Motor neuron (in vitro differentiated cells): ENCODE measurements around the gene CMTM1. TPM values are rescaled to one million over a fixed set of nuclear protein-coding genes. Genes with fewer than 3 reads are reported as not detected.
A peak's percentile ranks its signal among the peaks of the same experiment; 100 is the strongest.

Experiments
- ATAC-seq, 8 experiments: fragments of 200-7000 bp; cut with Tn5 transposase; replicated peaks in 6 of 8; 2 replicates each; pipeline ENCODE4 v1.8.0; 2021; ENCODE audit warnings: mild to moderate bottlenecking in 8 of 8, moderate library complexity in 8 of 8
- H3K27ac ChIP-seq, 2 donors: fragments of 250-450 bp; sonication (Bioruptor Pico); 2 replicates each; pipeline ENCODE4 v1.9.0; 2021; ENCODE audit warnings: antibody characterized with exemption in 2 of 2, mild to moderate bottlenecking in 2 of 2, moderate library complexity in 1 of 2
- H3K4me1 ChIP-seq, 2 donors: fragments of 250-450 bp; sonication (Bioruptor Pico); replicated peaks in 1 of 2; 2 replicates each; pipeline ENCODE4 v1.6.1; 2021; ENCODE audit warnings: antibody characterized with exemption in 2 of 2, mild to moderate bottlenecking in 2 of 2, moderate library complexity in 1 of 2
- H3K4me3 ChIP-seq, 5 donors: fragments of 250-450 bp; sonication (Bioruptor Pico); 2 replicates each; pipeline ENCODE4 v1.9.0; 2021; ENCODE audit warnings: antibody characterized with exemption in 5 of 5, mild to moderate bottlenecking in 5 of 5, moderate library complexity in 4 of 5
- WGBS, 10 experiments: fragments of 450-650 bp; shearing (Covaris generic); methylation state at CpG; one replicate each; pipeline ENCODE4 v1.0.0; 2022; 5-methylcytosine and 5-hydroxymethylcytosine counted together
- in situ Hi-C, 9 experiments: fragments of 400-800 bp; cut with MboI; loops; one replicate each; pipeline ENCODE4 v1.15.0; 2021; ENCODE audit warnings: low sequenced_read_pairs in 9 of 9, low pct_unique_long_range_greater_than_20kb in 2 of 9; ENCODE audit not compliant: unreplicated experiment in 9 of 9
- total RNA-seq, 8 experiments: library from RNA; unstranded; fragments of 300-600 nt; gene quantifications; 2 replicates each; pipeline versions ENCODE4 v1.2.3 to v1.2.4, GENCODE V29; 2022

The CMTM1 gene
- total RNA-seq, 8 experiments from 2014 or later: 1.1 to 4.8 (median 3.5) TPM

DNA sequence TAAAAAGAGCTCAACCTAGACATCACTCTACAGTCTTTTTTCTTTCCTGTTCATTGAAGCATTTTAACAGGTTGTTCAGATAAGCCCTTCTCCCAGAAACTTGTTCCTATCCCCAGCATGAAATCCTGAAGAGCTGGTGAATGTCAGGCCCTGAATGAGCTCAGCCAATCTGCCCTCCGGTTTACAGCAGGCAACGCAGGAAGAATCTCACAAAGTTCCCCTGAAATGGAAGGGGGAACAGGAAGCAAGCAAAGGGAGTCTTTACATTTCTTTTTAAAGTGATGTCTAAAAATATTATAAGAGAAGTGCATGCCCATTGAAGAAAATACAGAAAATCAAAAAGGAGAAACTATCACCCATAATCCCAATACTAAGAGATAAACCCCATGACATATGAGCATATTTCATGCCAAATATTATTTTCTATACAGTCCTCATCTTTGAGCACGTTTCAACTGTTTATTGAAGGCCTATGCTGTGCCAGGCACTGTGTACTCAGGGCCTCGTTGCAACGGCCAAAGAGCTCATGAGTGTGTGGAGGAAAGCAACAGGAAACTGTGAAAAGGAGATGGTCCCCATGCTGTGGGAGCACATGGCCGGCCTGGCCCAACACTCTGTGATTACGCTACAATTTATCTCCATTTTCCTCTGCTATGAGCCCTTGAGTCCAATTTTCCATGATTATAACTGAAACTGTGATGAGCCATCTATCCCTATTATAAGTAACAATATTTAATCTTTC is 22.1 kb upstream of the CMTM1 start:
- 40 to 91% (median 86%) methylated on average over 1 to 5 of the region's 7 CpGs for WGBS, 10 experiments
- H3K27ac ChIP-seq: no peak overlapping the region
- H3K4me3 ChIP-seq: no peak overlapping the region
- no peak for ATAC-seq
- in situ Hi-C loops: no loop called here
- H3K4me1 ChIP-seq: peaks cover 2 to 5% of the 10 kb centered on the region in 2 donors

DNA sequence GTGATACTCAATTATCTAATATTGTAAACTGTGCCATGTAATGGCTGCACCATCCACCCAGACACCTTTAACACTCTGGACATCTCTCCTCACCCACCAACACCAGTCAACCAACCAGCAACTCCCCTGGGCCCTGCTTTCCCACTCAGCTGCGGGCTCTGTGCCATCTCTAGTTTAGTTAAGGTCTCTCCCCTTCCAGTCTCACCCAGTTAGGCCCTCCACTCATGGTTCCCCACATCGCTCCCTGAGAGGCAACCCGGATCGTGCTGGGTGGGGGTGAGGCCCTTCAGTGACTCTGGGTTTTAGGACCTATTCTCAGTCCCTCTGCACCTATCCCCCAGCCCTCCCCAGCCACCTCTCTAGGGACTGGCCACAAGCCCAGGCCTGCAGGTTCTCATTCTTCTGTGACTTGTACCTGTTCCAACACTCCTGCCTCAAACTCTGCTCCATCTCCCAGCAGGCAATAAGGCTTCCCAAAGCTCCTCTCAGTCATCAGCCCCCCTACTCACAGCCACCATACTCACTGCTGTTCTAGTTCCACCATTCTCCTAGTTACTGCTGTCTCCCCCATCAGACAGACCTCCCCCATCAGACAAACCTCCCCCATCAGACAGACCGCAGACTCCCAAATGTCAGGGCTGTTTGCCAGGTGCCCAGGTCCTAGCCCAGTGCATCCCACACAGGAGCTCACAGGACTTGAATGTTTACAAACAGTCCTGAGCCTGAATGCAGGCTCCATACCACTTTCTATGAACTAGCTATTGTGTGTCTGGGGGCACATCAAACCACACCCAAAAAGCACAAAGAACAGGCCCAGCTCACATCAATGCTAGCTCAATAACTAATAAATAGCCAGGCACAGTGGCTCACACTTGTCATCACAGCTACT is 18.9 kb upstream of the CMTM1 start:
- in situ Hi-C loops: no loop called here
- Histone ChIP-seq H3K27ac (no peak overlapping the region), H3K4me1 (peaks cover 16 to 18% of the 10 kb centered on the region in 2 donors), H3K4me3 (no peak overlapping the region)
- WGBS, 10 experiments: 80 to 100% (median 100%) methylated on average over 1 to 4 of the region's 5 CpGs; no CpG with 5 or more reads in 5 of the 10 experiments
- ATAC-seq: no peak

DNA sequence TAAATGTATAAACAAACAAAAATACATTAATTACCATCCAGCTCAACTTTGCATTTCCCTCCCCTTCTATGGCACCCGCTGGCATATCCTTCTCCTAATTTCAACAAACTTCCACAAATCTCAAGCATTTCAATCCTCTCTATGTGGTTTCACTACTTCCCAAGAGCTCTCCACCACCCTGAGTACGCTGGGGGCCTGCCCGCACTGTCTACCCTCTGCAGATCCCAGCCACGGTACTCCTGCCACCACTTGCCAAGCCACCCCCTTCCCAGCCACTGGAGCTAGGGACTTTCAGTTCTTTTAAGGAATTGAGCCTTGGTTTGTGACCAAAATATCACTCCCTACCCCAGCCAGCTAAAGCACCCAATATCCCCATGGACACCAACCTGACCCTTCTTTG is 18.2 kb upstream of the CMTM1 start:
- Histone ChIP-seq H3K4me1 (peaks cover 17 to 20% of the 10 kb centered on the region in 2 donors), H3K4me3 (no peak overlapping the region), H3K27ac (no peak overlapping the region)
- in situ Hi-C loops: no loop called here
- WGBS, 10 experiments: 71 to 100% (median 100%) methylated on average over 1 to 3 of the region's 4 CpGs; no CpG with 5 or more reads in 5 of the 10 experiments
- no peak for ATAC-seq

DNA sequence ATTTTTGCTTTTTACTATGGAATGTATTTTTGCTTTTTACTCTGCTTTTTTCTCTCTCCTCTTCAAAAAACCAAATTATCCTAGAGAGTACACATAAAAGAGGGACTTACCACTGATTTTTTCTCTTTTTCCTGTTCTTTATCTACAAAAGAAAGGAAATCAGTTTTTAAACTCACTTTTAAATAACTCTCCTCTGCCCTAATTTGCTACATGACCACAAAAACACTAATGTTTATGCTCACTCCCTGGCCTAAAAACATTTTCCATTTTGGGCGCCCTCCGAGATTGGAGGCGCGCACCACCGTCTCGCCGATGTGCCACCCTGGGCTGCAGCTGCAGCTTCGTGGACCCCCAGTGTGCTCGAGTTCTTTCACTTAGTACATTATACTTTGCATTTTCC is 17.4 kb upstream of the CMTM1 start:
- 69 to 100% (median 89%) methylated on average over 1 to 9 of the region's 9 CpGs; no CpG with 5 or more reads in 2 of the 10 experiments for WGBS, 10 experiments
- in situ Hi-C loops: no loop called here
- H3K27ac ChIP-seq: no peak overlapping the region

DNA sequence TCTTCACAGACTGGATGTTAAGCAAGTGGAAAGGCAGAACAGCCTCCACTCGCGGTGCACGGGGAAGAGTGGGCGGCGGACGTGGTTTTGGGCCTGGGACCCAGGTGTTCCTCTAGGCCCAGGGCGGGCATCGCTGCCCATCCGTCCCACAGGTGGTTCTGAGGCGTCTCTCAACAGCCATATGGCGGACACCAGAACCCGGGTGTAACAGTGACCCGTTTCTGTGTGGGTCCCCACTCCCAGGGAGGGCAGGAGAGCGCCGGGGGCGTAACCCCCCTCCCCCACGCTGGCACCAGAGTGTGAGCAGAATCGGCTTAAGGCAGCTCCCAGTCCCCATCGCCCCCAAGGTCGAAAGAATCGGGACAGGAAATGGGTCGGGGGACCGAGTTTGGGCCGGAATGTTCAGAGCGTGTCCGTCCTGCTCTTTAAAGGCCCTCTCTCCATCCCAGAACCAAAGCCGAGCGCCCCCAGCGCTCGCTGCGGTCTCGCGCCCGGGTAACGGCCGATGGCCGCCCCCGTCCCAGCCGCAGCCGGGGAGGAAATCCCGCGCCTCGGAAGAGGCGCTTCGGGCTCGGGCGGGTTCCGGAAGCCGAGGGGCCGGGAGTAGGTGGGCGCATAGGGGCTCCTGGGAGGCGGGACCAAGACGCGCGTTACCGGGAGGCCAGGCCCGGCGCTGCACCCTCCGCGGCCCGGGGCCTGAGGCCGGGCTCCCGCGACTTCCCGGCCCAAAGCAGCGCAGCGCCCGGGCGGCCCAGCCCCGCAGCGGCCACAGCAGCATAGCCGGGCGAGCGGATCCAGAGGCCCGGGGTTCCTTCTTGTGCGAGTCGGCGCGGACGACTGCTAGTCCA is 16.7 kb upstream of the CMTM1 start, which contains the start of gene TK2:
TK2 (minus strand) TSS at position 839 of the 848 bp plus-strand sequence; CDS start at position 778, 61 bp downstream.
- Histone ChIP-seq H3K27ac (peak within 1 kb of the TSS; percentile 83 to 90), H3K4me1 (peaks cover 22 to 24% of the 10 kb centered on the region in 2 donors), H3K4me3 (peak within 1 kb of the TSS; percentile 58 to 76 (median 67))
- in situ Hi-C loops: loop anchor here in 1 of 9 experiments (25.0 kb wide), 1 partner anchor 137 kb away; no protein-coding TSS in a partner anchor
- ATAC-seq: peak; percentile 56 to 78 (median 66)
- WGBS, 10 experiments: 0 to 16% methylated on average over 1 to 11 of the region's 80 CpGs; no CpG with 5 or more reads in 8 of the 10 experiments

More for the DNA sequence above, 17.4 kb upstream of the CMTM1 start:
- H3K4me3 ChIP-seq: peak overlapping the region; percentile 58 to 76 (median 67)
- ATAC-seq: no peak
- peaks cover 22 to 24% of the 10 kb centered on the region in 2 donors for H3K4me1 ChIP-seq

DNA sequence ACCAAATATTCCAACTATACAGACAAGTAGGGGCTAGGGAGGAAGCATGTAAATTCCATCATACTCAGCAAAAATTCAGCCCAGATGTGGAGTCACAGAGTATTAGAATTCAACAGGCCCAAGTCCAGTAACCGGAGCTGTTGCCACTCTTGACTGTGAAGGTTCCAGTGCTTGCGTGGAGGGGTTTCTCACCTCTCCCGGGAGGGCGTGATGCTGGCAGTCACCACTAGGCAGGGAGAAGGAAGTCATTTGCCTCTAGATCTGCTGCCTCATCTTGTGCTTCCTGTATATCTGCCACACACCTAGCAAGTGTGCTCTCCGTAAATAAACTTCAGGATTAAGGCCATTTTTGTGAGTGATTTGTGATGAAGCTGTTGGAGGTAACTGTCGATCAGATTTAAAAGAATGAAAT is 14.9 kb upstream of the CMTM1 start:
- WGBS, 10 experiments: 36 to 100% (median 89%) methylated on average over 1 to 6 of the region's 6 CpGs; no CpG with 5 or more reads in 2 of the 10 experiments
- ATAC-seq: peak in 1 of 8 experiments; percentile 1
- in situ Hi-C loops: loop anchor here in 1 of 9 experiments (25.0 kb wide), 1 partner anchor 139 kb away; no protein-coding TSS in a partner anchor
- H3K27ac ChIP-seq: no peak overlapping the region
- peak overlapping the region in 1 of 5 donors; percentile 51 for H3K4me3 ChIP-seq
- peaks cover 22 to 24% of the 10 kb centered on the region in 2 donors for H3K4me1 ChIP-seq

DNA sequence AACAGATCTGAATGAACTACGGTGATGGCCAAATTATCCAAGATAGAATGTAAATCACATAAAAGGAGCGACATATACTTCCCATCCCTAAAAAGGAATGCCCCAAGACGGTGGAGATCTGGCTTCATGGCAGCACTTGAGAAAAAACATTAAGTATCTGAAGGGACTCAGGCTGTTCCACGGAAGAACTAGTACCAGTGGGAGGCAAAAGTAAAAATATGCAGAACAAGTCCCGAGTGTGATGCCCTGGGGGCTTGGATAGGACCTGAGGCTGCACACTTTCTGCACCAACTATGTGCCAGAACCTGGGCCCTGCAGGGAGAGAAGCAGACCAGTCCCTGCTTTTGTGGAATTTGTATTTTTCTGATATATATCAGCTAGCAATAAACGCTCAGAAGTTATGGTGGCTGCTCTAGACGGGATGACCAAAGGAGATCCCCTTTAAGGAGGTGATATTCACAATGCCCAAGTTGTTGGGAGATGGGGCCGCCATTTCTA is 14.4 kb upstream of the CMTM1 start:
- in situ Hi-C loops: loop anchor here in 1 of 9 experiments (25.0 kb wide), 1 partner anchor 140 kb away; no protein-coding TSS in a partner anchor
- ATAC-seq: peak in 4 of 8 experiments; percentile 0 to 5 (median 1)
- Histone ChIP-seq H3K4me1 (peaks cover 22 to 24% of the 10 kb centered on the region in 2 donors), H3K27ac (peak overlapping the region; percentile 79 to 84), H3K4me3 (peak overlapping the region; percentile 43 to 52 (median 49))
- 0 to 100% (median 74%) methylated on average over 1 to 5 of the region's 8 CpGs; no CpG with 5 or more reads in 2 of the 10 experiments for WGBS, 10 experiments

DNA sequence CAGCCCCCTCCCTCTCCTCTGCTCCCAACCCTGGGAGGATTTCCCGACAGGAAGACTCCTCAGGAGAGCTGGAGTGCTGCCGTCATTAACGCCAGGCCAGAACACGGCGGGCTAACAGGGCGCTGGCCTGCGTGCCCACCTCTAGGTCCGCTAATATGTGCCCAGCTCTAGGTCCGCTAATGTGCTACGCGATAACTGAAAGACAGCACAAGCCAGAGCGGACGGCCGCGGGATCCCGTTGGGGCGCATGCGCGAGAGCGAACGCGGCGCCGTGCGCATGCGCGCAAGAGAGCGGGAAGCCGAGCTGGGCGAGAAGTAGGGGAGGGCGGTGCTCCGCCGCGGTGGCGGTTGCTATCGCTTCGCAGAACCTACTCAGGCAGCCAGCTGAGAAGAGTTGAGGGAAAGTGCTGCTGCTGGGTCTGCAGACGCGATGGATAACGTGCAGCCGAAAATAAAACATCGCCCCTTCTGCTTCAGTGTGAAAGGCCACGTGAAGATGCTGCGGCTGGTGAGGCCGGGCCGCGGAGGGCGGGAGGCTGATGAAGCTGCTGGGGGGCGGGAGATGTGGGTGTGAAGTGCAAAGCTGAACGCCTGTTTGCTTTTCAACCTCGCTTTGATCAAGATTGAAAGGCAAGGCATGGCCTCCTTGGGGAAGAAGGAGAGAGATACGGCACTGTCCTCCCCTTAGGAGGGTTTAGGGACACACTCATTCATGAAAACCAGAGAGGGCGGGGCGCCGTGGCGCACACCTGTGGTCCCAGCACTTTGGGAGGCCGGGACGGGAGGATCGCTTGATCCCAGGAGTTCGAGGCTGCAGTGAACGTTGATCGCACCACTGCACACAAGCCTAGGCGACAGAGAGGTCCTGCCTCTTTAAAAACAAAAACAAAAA is 13.7 kb upstream of the CMTM1 start, which contains the start of gene CKLF:
CKLF (plus strand) TSS at position 291 of the 892 bp plus-strand sequence; CDS start at position 431, 140 bp downstream.
- peak within 1 kb of the TSS; percentile 43 to 52 (median 49) for H3K4me3 ChIP-seq
- 0 to 29% (median 2%) methylated on average over 3 to 26 of the region's 63 CpGs; no CpG with 5 or more reads in 6 of the 10 experiments for WGBS, 10 experiments
- H3K4me1 ChIP-seq: peaks cover 22 to 24% of the 10 kb centered on the region in 2 donors
- in situ Hi-C loops: loop anchor here in 1 of 9 experiments (25.0 kb wide), 1 partner anchor 140 kb away; no protein-coding TSS in a partner anchor
- peak; percentile 53 to 82 (median 76) for ATAC-seq
- H3K27ac ChIP-seq: peak within 1 kb of the TSS; percentile 79 to 84

DNA sequence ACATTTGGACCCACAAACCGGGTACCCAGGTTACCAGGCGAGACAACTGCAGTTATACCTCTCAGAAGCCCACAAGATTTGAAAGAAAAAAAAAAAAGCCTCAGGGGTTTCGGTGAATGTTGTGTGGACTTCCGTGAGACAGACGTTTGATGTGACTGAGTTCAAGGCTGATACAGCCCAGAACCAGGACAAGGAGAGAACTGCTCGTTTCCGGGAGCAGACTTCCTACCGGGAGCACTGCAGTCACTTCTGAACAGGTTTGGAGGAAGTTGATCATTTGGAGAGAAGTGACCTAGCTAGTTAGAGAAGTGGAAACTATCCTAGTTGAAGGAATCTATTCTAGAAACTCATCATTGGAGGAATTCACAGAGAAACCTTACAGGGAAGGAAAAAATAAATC is 13.0 kb upstream of the CMTM1 start:
- Histone ChIP-seq H3K4me1 (peaks cover 22 to 24% of the 10 kb centered on the region in 2 donors), H3K27ac (no peak overlapping the region), H3K4me3 (peak overlapping the region; percentile 43 to 52 (median 49))
- no peak for ATAC-seq
- in situ Hi-C loops: loop anchor here in 1 of 9 experiments (25.0 kb wide), 1 partner anchor 141 kb away; no protein-coding TSS in a partner anchor
- 0 to 96% (median 55%) methylated on average over 1 to 6 of the region's 8 CpGs; no CpG with 5 or more reads in 2 of the 10 experiments for WGBS, 10 experiments

DNA sequence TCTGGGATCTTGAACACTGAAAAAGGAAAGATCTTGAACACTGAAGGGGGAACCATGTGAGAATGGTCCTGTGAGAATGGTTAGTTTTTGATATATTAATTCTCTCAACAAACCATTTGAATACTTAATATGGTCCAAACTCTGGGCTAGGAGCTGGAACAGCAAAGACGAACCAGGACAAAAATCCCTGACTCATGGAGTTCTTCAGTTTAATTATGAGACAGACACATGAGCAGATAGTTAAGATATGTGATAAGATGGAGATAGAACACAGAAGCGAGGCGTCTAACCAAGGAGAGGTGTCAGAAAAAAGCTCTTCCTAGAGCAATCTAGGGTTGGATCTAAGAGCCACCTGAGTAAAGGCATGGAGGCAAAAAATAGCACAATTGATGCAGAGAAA is 12.2 kb upstream of the CMTM1 start:
- ATAC-seq: no peak
- in situ Hi-C loops: loop anchor here in 1 of 9 experiments (25.0 kb wide), 1 partner anchor 142 kb away; no protein-coding TSS in a partner anchor
- H3K4me1 ChIP-seq: peaks cover 20 to 21% of the 10 kb centered on the region in 2 donors
- H3K27ac ChIP-seq: no peak overlapping the region
- 80 to 100% (median 100%) methylated on average over 1 to 3 of the region's 3 CpGs; no CpG with 5 or more reads in 1 of the 10 experiments for WGBS, 10 experiments
- no peak overlapping the region for H3K4me3 ChIP-seq

DNA sequence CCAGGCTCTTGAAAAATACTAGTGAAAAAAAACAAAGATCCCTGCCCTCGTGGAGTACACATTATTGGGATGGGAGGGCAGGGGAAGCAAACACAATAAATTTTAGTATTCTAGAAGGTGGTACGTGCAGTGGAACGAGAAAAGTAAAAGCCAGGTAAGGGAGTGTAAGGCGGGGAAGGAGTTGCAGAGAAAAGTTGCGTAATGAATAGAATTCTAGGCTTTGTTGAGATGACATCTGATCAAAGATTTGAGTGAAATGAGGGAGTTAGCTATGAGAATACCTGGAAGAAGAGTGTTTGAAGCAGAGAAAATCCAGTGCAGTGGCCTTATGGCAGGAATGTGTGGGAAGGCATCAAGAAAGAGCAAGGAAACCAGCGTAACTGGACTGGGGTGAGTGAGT is 11.7 kb upstream of the CMTM1 start:
- in situ Hi-C loops: loop anchor here in 1 of 9 experiments (25.0 kb wide), 1 partner anchor 142 kb away; no protein-coding TSS in a partner anchor
- no peak overlapping the region for H3K27ac ChIP-seq
- peaks cover 17 to 18% of the 10 kb centered on the region in 2 donors for H3K4me1 ChIP-seq
- WGBS, 10 experiments: 87 to 100% (median 96%) methylated on average over 2 to 6 of the region's 6 CpGs
- H3K4me3 ChIP-seq: no peak overlapping the region
- ATAC-seq: no peak
